Aorta (tissue), 5 donors: Measurements from ENCODE around the gene SLC34A3. TPM values are rescaled to one million over a fixed set of nuclear protein-coding genes. Genes with fewer than 3 reads are reported as not detected.
"Not testable (repeated sequence)": the region's sequence is repeated elsewhere in the genome, so short reads cannot be mapped to it uniquely, and the experiment has no call there.

Experiments
- ATAC-seq: fragments of 200-7000 bp; cut with Tn5 transposase; one replicate; pipeline ENCODE4 v1.9.1; 2022; ENCODE audit warnings: moderate library complexity; ENCODE audit not compliant: low FRiP score
- DNase-seq, 2 donors: peaks; one replicate each; pipeline ENCODE4 v3.0.0-alpha.2; 2020
- H3K27ac ChIP-seq, 2 donors: one replicate each; pipeline ENCODE4 v1.5.1; 2013; ENCODE audit warnings: low read length in 2 of 2, mild to moderate bottlenecking in 2 of 2, moderate library complexity in 2 of 2, control low read depth in 1 of 2, inconsistent platforms in 1 of 2, low read depth in 1 of 2
- H3K27me3 ChIP-seq, 2 donors: one replicate each; pipeline ENCODE4 v1.6.1; 2013; ENCODE audit warnings: control low read depth in 1 of 2, low read length in 1 of 2, mild to moderate bottlenecking in 1 of 2, moderate library complexity in 1 of 2; ENCODE audit not compliant: insufficient read depth in 2 of 2, control insufficient read depth in 1 of 2
- H3K36me3 ChIP-seq, 2 donors: one replicate each; pipeline ENCODE4 v1.6.1; 2013; ENCODE audit warnings: control low read depth in 1 of 2, low read length in 1 of 2, mild to moderate bottlenecking in 1 of 2; ENCODE audit not compliant: insufficient read depth in 2 of 2, control insufficient read depth in 1 of 2
- H3K4me1 ChIP-seq, 2 donors: one replicate each; pipeline ENCODE4 v1.6.1; 2013; ENCODE audit warnings: low read length in 2 of 2, control low read depth in 1 of 2, mild to moderate bottlenecking in 1 of 2, moderate library complexity in 1 of 2; ENCODE audit not compliant: insufficient read depth in 2 of 2, control insufficient read depth in 1 of 2
- H3K4me3 ChIP-seq, 2 donors: one replicate each; pipeline ENCODE4 v1.5.1; 2013; ENCODE audit warnings: low read length in 2 of 2, control low read depth in 1 of 2, mild to moderate bottlenecking in 1 of 2
- H3K9me3 ChIP-seq: one replicate; pipeline ENCODE4 v1.6.1; 2013; ENCODE audit warnings: mild to moderate bottlenecking, low read length; ENCODE audit not compliant: control insufficient read depth
- WGBS, 2 donors: extraction: QIAGEN DNeasy Blood & Tissue Kit; methylation state at CpG; one replicate each; pipeline ENCODE4 v1.1.7; 2013; 5-methylcytosine and 5-hydroxymethylcytosine counted together
- intact Hi-C, 2 donors: fragments of 100-400 bp; cut with DNase I; formaldehyde crosslinking; loops; one replicate each; pipeline versions ENCODE4 v1.14.2 to v1.15.0; 2022
- polyA plus RNA-seq, 2 donors: library from polyadenylated mRNA; stranded (reverse); fragments of 200-250 nt; gene quantifications; one replicate each; pipeline ENCODE4 v1.2.3, GENCODE V29; 2013
- total RNA-seq, 2 donors: library from RNA; stranded (reverse); fragmentation: NEBNext Ultra II Directional; extraction: Animal tissue kit (Norgen Biotek cat#: 25700); gene quantifications; one replicate each; pipeline ENCODE4 v1.2.1, GENCODE V29; 2021
- donor health status: healthy with polysubstance abuse.
- donor health status: Bipolar disorder and iron deficiency.
- donor health status: DM: no; HTN: no; CAD: no.
- donor health status: DM: no; HTN: no; CAD: no.
- donor health status: DM: yes; HTN: yes; CAD: no.

The SLC34A3 gene
- total and polyA plus RNA-seq, 4 donors = not detected

- intact Hi-C loops, H3K27ac ChIP-seq, DNase-seq, H3K36me3 ChIP-seq, H3K9me3 ChIP-seq, ATAC-seq, H3K4me3 ChIP-seq, H3K4me1 ChIP-seq, H3K27me3 ChIP-seq: not testable (repeated sequence)
- 27 to 29% methylated on average over 14 to 15 of the region's 15 CpGs for WGBS, 2 donors
Observed at GRCh38 chr9:137262173-137262908, 31.6 kb downstream of the SLC34A3 start.

- 90 to 93% methylated on average over 24 of the region's 24 CpGs for WGBS, 2 donors
- intact Hi-C loops = no loop called here
- ATAC-seq = peak; percentile 51
- no peaks in the 10 kb centered on the region for H3K9me3 ChIP-seq
- no peak overlapping the region for H3K27ac ChIP-seq
- DNase-seq = no peak
- H3K4me1 ChIP-seq = no peaks in the 10 kb centered on the region
- H3K27me3 ChIP-seq = no peaks in the 10 kb centered on the region
- no peak overlapping the region for H3K4me3 ChIP-seq
- peaks cover 0 to 2% of the 10 kb centered on the region in 2 donors for H3K36me3 ChIP-seq
Observed at GRCh38 chr9:137262909-137263285, 32.2 kb downstream of the SLC34A3 start.

GRCh38 chr9:137263506-137263905 is 32.8 kb downstream of the SLC34A3 start:
- no peaks in the 10 kb centered on the region for H3K27me3 ChIP-seq
- DNase-seq (no peak), ATAC-seq (no peak)
- peaks cover 0 to 2% of the 10 kb centered on the region in 2 donors for H3K36me3 ChIP-seq
- no peak overlapping the region for H3K4me3 ChIP-seq
- H3K4me1 ChIP-seq = no peaks in the 10 kb centered on the region
- no peaks in the 10 kb centered on the region for H3K9me3 ChIP-seq
- whole genome bisulfite sequencing, 2 donors = 78 to 82% methylated on average over 10 of the region's 10 CpGs
- intact Hi-C loops = no loop called here
- H3K27ac ChIP-seq = no peak overlapping the region

- ATAC-seq = no peak
- Histone ChIP-seq H3K27me3 (no peaks in the 10 kb centered on the region), H3K36me3 (peaks cover 0 to 2% of the 10 kb centered on the region in 2 donors), H3K27ac (no peak overlapping the region), H3K4me3 (no peak overlapping the region), H3K9me3 (no peaks in the 10 kb centered on the region), H3K4me1 (peaks cover 0 to 4% of the 10 kb centered on the region in 2 donors)
- DNase-seq = peak in 1 of 2 donors; percentile 73
- intact Hi-C loops = no loop called here
- WGBS, 2 donors = 92 to 94% methylated on average over 22 of the region's 22 CpGs
Observed at GRCh38 chr9:137264067-137264466, 33.4 kb downstream of the SLC34A3 start.

GRCh38 chr9:137265496-137266161 is 34.9 kb downstream of the SLC34A3 start:
- DNase-seq = peak in 1 of 2 donors; percentile 35
- H3K27ac ChIP-seq = no peak overlapping the region
- peaks cover 2 to 4% of the 10 kb centered on the region in 2 donors for H3K4me1 ChIP-seq
- no peak for ATAC-seq
- 90 to 96% methylated on average over 29 of the region's 29 CpGs for WGBS, 2 donors
- H3K27me3 ChIP-seq = no peaks in the 10 kb centered on the region
- H3K9me3 ChIP-seq = no peaks in the 10 kb centered on the region
- no peak overlapping the region for H3K4me3 ChIP-seq
- H3K36me3 ChIP-seq = peaks cover 0 to 2% of the 10 kb centered on the region in 2 donors
- intact Hi-C loops = no loop called here

- Histone ChIP-seq H3K36me3 (peaks cover 0 to 2% of the 10 kb centered on the region in 2 donors), H3K27me3 (no peaks in the 10 kb centered on the region), H3K9me3 (no peaks in the 10 kb centered on the region), H3K4me1 (peaks cover 2 to 4% of the 10 kb centered on the region in 2 donors), H3K27ac (no peak overlapping the region), H3K4me3 (no peak overlapping the region)
- no peak for ATAC-seq
- intact Hi-C loops = no loop called here
- WGBS, 2 donors = 85 to 89% methylated on average over 15 of the region's 15 CpGs
- DNase-seq = peak in 1 of 2 donors; percentile 76
Observed at GRCh38 chr9:137266162-137266527, 35.4 kb downstream of the SLC34A3 start.

- intact Hi-C loops = no loop called here
- H3K4me1 ChIP-seq = peaks cover 2 to 4% of the 10 kb centered on the region in 2 donors
- no peaks in the 10 kb centered on the region for H3K27me3 ChIP-seq
- peaks cover 0 to 2% of the 10 kb centered on the region in 2 donors for H3K36me3 ChIP-seq
- H3K9me3 ChIP-seq = no peaks in the 10 kb centered on the region
- no peak overlapping the region for H3K4me3 ChIP-seq
- DNase-seq = no peak
- ATAC-seq = no peak
- H3K27ac ChIP-seq = no peak overlapping the region
- WGBS, 2 donors = 89 to 95% methylated on average over 34 of the region's 34 CpGs
Observed at GRCh38 chr9:137266585-137267453, 36.1 kb downstream of the SLC34A3 start.

- 94% methylated on average over 6 of the region's 6 CpGs for WGBS, 2 donors
- Histone ChIP-seq H3K4me1 (peaks cover 2 to 4% of the 10 kb centered on the region in 2 donors), H3K4me3 (no peak overlapping the region), H3K36me3 (peaks cover 0 to 2% of the 10 kb centered on the region in 2 donors), H3K27me3 (no peaks in the 10 kb centered on the region), H3K27ac (peak overlapping the region in 1 of 2 donors; percentile 11), H3K9me3 (no peaks in the 10 kb centered on the region)
- ATAC-seq = no peak
- intact Hi-C loops = no loop called here
- DNase-seq = no peak
Observed at GRCh38 chr9:137267933-137268355, 37.2 kb downstream of the SLC34A3 start.
